ENCODE measurements around the gene CREB5.
"Not testable (repeated sequence)": the region's sequence is repeated elsewhere in the genome, so short reads cannot be mapped to it uniquely, and the experiment has no call there.

Gene CREB5

DNA sequence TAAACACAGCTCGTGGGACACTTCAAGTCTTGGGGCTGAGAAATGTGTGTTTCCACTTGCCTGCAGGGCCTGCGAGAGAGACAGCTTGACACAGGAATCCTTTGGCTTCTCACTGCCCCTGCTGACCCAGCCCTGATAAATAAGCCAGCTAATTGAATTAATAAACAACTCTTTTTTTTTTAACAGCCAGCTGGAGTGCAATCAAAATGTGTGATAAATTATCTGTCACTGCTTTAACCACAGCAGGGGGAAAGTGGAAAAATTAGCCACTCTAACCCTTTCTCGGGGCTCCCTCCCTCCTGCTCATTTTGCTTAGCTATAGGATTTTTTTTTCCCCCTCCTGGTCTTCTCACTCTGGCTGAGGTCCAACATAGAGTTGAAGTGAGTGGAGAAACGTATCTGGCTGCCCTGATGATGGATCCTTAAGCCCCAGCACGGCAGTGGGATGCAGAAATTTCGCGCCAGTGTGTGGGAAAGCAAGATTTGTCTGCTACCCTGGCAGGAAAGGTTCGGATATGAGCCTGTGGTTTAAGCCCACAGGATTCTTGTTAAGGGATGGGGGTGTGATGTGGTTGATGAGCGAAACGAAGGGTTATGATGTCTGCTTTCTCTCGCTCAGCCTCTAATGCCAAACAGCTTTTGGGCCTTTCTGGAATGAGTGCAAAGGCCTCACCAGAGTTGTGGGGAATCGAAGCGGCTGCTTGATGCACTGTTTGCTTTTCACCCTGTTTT, 372.0 kb downstream of the CREB5 start:
- no peak for DNase-seq (ENCODE audit: low spot score)

DNA sequence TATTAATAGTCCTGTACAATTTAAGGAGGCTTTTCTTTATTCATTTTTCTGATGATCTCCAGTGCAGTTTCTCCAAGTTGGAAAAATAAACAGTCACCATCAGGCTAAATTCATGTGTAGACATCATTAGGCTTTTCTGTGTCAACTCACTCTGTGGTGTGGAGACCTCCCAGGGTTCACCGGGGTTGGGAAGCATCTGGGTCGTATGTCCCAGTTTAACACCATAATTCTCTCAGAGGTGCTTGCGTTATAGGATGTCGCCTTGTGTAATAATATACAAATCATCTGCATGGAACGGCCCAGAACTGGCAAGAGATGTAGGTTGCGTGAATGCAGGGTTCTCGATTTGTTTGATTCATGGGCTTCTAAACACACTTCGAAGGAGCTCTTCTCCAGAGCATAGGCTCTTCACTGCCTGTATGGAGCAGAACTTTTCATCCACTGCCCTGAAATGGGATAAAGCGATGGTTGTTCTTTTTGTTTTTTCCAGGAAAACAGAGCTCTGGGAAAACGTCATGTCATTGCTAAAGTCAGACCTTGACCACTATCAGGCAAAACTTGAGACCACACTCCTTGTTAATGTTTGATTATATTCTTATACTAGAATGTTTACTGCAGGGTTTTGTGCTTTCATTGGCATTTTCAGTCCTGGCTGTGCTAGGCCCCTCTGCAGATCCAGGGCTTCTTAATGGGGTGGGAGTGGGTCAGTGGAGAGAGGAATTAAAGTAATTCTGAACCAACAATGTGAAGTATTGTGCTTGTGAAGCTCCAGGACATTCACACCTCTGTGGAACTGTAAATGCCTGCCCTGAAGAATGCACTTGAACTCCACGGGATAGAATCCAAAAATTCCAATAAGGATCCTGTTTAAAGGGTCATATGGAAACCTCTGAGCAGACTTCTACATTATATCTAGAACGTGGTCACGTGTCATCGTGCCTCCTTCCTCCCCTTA, 373.0 kb downstream of the CREB5 start:
- no peak for DNase-seq (ENCODE audit: low spot score)

DNA sequence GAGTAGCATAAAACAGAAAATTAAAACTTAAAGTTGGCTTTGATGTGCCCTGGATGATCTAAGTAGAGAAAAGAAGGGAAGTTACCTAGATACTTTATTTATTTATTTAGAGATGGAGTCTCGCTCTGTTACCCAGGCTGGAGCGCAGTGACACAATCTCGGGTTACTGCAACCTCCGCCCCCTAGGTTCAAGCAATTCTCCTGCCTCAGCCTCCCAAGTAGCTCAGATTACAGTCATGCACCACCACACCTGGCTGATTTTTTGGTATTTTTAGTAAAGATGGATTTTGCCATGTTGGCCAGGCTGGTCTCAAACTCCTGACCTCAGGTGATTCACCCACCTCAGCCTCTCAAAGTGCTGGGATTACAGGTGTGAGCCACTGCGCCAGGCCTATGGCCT, 373.8 kb downstream of the CREB5 start:
- DNase-seq (ENCODE audit: low spot score), result not testable (repeated sequence)

- peak; percentile 48 for DNase-seq (ENCODE audit: low spot score)
These were observed 374.8 kb downstream of the CREB5 start for GRCh38 chr7:28787106-28787505.

DNA sequence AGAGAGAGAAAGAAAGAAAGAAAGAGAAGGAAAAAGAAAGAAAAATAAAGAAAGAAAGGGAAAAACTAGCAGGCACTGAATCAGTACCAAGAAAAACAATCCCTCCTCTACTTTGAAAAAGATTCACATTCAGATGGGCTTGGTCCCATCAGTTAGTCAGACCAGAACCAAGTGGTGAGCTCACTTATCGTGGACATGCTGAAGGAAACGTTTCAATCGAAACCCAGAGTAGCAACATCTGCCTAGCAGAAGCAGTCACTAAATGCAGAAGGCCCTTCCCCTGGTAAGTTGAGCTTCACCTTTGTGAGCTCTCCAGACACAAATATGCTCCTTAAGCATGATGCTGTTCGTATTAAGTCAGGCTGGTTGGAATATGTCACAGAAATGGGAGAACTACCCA, 378.1 kb downstream of the CREB5 start:
- no peak for DNase-seq (ENCODE audit: low spot score)

- no peak for DNase-seq (ENCODE audit: low spot score)
These were observed 380.5 kb downstream of the CREB5 start for GRCh38 chr7:28792858-28793257.

DNA sequence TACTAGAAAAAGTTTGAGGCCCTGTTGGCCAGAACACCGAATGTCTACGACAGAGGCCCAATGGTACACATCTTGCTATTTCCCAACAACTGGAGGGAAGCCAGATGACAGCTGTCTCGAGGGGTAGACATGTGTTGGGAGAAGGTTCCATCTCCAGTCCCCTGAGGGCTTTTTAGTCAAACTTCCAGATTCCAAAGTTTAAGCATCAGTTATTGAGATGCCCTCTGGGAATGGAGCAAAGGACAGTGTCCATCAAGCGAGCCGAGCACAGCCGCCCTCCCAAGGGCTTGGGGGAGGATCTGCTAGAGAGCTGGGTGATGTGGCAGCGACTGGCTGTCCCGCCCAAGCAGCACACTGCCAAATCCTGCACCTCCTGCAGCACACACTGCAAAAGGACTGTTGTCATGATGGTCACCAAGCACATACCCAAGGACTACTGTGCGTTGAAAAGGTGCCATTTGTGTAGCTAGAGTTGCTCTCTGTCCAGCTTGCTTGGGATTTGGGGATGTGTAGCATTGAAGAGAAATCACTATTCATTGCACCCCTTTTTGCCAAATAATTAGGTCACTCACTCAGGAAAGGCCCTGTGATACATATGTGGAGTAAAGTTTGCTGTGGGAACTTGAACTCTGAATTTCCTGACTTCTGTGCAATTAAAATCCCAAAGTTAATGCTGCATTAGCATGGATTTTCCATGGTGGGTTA, 381.2 kb downstream of the CREB5 start:
- DNase-seq (ENCODE audit: low spot score), result no peak

DNA sequence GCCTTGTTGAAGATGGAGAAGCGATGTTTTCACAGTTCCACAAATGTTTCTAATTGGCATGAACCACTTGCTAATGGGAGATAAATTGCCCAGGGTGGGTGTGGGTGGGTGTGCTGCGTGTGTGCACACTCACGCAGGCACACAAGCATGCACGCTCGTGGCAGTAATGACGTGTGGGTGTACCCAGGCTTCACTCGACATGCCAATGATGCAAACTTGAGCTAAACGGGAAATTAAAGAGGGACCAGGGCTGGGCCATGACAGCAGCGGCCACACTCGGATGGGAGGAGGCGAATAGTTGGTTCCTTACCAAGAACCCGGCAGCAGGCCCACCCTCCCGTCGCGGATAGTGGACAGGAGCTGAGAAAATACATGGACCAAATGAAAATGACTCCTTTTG, 386.0 kb downstream of the CREB5 start:
- no peak for DNase-seq (ENCODE audit: low spot score)

DNA sequence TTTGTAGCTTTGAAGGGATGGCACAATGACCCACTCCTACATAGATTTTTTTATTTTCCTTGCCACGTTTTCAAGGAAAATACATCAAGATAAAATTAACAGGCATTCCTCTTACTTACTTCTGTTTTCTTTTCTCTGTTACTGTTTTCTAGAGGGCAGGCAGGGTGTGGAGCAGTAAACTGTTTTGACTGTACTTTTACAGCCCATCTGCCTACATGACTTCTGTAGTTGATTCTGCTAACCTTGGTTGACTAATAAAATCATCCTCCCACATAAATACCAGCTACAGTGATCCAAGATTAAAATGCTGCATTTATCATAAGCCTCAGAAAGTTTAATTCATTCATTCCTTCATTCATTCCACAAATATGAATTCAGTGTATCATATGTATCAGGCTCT, 387.3 kb downstream of the CREB5 start:
- DNase-seq (ENCODE audit: low spot score), result no peak

DNA sequence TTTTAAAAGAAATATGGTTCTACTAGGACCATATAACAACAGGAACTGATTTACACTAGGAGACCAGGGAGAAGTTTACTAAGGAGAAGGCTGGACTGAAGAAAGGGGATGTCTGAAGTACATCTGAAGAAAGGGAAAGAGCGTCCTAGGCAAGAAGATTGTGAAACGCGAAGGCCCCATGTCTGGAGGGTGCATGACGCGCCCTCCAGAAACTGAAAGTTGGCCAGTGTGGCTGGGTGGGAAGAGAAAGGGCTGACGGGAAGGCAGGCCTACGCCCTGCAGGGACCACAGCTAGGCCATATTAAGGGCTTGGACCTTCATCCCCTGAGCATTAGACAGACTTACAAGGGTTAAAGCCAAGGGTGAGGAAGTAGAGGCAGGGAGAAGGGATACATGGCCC, 387.8 kb downstream of the CREB5 start:
- no peak for DNase-seq (ENCODE audit: low spot score)

DNA sequence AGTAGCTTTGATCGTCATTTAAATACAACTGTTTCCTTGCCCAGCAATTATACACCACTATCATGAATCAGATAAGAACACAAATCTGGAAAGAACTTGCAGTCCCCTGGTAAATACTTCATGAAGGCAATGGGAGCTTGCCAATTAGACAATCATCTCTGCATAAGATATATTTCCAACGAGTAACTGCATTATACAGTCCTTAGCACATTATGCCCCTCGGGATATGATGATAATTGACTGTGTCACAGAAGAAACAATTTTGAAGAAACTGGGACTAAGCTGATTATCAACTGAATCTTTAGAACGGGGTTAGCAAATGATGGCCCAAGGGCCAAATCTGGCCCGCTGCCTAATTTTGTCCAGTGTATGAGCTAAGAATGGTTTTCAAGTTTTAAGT, 390.1 kb downstream of the CREB5 start:
- no peak for DNase-seq (ENCODE audit: low spot score)

- no peak for DNase-seq (ENCODE audit: low spot score)
These were observed 391.8 kb downstream of the CREB5 start for GRCh38 chr7:28804157-28804556.

- DNase-seq (ENCODE audit: low spot score), result no peak
These were observed 392.7 kb downstream of the CREB5 start for GRCh38 chr7:28804990-28805389.

GRCh38 chr7:28806841-28807240, 394.5 kb downstream of the CREB5 start:
- DNase-seq (ENCODE audit: low spot score), result no peak

- no peak for DNase-seq (ENCODE audit: low spot score)
These were observed 395.2 kb downstream of the CREB5 start for GRCh38 chr7:28807396-28807994.

GRCh38 chr7:28808796-28809533, 396.6 kb downstream of the CREB5 start:
- peak; percentile 62 for DNase-seq (ENCODE audit: low spot score)

DNA sequence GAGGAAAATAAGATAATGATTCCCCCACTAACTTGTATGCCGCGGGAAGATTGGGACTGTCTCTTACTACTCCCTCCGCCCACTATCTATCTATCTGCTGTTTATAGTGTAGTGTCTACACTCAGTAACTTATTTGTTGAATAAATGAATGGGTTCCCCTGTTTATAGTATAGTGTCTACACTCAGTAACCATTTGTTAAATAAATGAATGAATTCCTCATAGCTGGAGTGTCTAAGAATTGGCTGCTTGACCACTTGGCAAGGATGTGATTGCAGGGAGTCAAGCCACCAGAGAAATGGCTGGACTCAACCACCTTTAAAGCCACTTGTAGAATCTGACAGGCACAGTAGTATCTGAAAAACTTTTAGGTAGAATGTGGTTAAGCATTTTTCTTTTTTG, 398.7 kb downstream of the CREB5 start:
- DNase-seq (ENCODE audit: low spot score), result no peak

DNA sequence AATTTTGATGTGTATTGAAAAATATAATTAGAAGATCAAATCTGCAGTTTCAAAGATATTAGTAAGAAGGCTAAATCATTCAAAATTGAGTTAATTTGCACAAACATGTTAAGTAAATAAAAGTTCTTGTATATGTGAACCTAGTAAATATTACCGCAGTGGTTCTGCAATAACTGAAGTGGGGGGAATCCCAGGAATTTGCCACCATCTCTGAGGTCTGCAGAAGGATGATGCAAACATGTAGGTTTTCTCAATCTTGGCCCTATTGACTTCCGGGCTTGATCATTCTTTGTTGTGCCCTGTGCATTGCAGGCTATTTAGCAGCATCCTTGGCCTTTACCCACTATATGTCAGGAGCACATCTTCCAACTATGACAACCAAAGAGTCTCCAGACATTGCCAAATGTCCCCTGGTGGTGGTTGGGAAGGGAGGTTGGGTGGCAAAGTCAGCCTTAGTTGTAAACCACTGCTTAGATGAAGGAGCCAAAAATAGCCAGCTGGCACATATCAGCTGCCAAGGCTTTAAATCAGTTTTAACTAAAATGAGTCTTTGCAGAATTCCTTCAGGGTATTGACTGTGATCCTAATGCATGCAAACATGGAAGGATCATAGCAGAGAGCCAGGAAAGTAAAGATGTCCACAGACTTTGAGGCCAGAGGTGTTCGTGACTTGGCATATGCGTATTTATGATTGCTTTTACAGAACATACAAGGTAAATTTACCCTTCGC, 399.5 kb downstream of the CREB5 start:
- no peak for DNase-seq (ENCODE audit: low spot score)

- no peak for DNase-seq (ENCODE audit: low spot score)
These were observed 400.3 kb downstream of the CREB5 start for GRCh38 chr7:28812616-28813015.

GRCh38 chr7:28813243-28813962, 401.1 kb downstream of the CREB5 start:
- DNase-seq (ENCODE audit: low spot score), result no peak
